ENCODE data around the gene CCHCR1. TPM values are rescaled to one million over a fixed set of nuclear protein-coding genes. Genes with fewer than 3 reads are reported as not detected.
"Not testable (repeated sequence)": the region's sequence is repeated elsewhere in the genome, so short reads cannot be mapped to it uniquely, and the experiment has no call there.

CCHCR1 gene
- total RNA-seq, 3 donors from 2014 or later: 10.9 to 17.1 (median 17.0) TPM

DNA sequence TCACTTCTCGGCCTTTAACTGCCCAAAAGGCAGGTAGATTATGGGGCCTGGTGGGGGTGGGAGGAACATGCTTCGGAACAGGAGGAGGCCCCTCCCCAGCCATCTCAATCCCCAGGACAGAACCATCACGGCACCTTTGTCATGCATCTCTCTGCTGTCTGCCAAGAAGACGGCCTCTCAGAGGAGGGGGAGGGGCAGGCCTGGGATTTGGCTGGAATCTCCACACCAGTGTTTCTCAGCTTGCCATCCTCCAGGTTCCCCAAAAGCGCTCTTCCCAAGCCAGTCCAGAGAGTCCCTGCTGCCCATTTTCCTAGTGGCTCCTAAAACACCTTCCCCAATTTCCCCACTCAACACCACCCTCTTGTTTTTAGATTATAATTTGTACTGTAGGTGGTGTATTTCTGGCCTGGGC lies 15.4 kb upstream of the CCHCR1 start:
- Histone ChIP-seq H3K9me3 (no peaks in the 10 kb centered on the region), H3K4me3 (no peak overlapping the region), H3K27me3 (no peaks in the 10 kb centered on the region), H3K4me1 (no peaks in the 10 kb centered on the region), H3K27ac (no peak overlapping the region), H3K36me3 (no peaks in the 10 kb centered on the region)
- intact Hi-C loops (cut with DNase I; ENCODE audit: low total_unique reads): no loop called here
- TF ChIP-seq POLR2A (IDR thresholded peaks at IDR 0.05) (no peak), CTCF (IDR thresholded peaks at IDR 0.05) (no peak), POLR2AphosphoS5 (IDR thresholded peaks at IDR 0.05) (no peak)
- DNase-seq (ENCODE audit: low spot score in 2 of 2): no peak

- no peak overlapping the region for H3K4me3 ChIP-seq
- no peaks in the 10 kb centered on the region for H3K27me3 ChIP-seq
- intact Hi-C loops (cut with DNase I; ENCODE audit: low total_unique reads): no loop called here
- H3K27ac ChIP-seq: no peak overlapping the region
- no peak for TF ChIP-seq POLR2AphosphoS5 (IDR thresholded peaks at IDR 0.05)
- TF ChIP-seq CTCF (IDR thresholded peaks at IDR 0.05): no peak
- no peak for TF ChIP-seq POLR2A (IDR thresholded peaks at IDR 0.05)
- no peak for DNase-seq (ENCODE audit: low spot score in 2 of 2)
- no peaks in the 10 kb centered on the region for H3K4me1 ChIP-seq
- H3K9me3 ChIP-seq: no peaks in the 10 kb centered on the region
- no peaks in the 10 kb centered on the region for H3K36me3 ChIP-seq
Measured at GRCh38 chr6:31171931-31172905, 14.6 kb upstream of the CCHCR1 start.

- Histone ChIP-seq H3K9me3 (no peaks in the 10 kb centered on the region), H3K27ac (no peak overlapping the region), H3K36me3 (no peaks in the 10 kb centered on the region), H3K4me1 (no peaks in the 10 kb centered on the region), H3K27me3 (no peaks in the 10 kb centered on the region), H3K4me3 (no peak overlapping the region)
- intact Hi-C loops (cut with DNase I; ENCODE audit: low total_unique reads): no loop called here
- no peak for TF ChIP-seq CTCF (IDR thresholded peaks at IDR 0.05)
- no peak for TF ChIP-seq POLR2A (IDR thresholded peaks at IDR 0.05)
- TF ChIP-seq POLR2AphosphoS5 (IDR thresholded peaks at IDR 0.05): no peak
- DNase-seq (ENCODE audit: low spot score in 2 of 2): no peak
Measured at GRCh38 chr6:31170987-31171671, 13.5 kb upstream of the CCHCR1 start.

GRCh38 chr6:31170600-31170881 lies 12.9 kb upstream of the CCHCR1 start, which contains the start of gene POU5F1:
POU5F1 (minus strand) TSS chr6:31170682; CDS start chr6:31170620, 62 bp downstream.
- intact Hi-C loops (cut with DNase I; ENCODE audit: low total_unique reads): no loop called here
- Histone ChIP-seq H3K27ac (no peak within 1 kb of the TSS), H3K4me3 (no peak within 1 kb of the TSS), H3K9me3 (no peaks in the 10 kb centered on the region), H3K27me3 (no peaks in the 10 kb centered on the region), H3K36me3 (no peaks in the 10 kb centered on the region), H3K4me1 (no peaks in the 10 kb centered on the region)
- no peak for DNase-seq (ENCODE audit: low spot score in 2 of 2)
- TF ChIP-seq POLR2A (IDR thresholded peaks at IDR 0.05): no peak
- no peak for TF ChIP-seq POLR2AphosphoS5 (IDR thresholded peaks at IDR 0.05)
- TF ChIP-seq CTCF (IDR thresholded peaks at IDR 0.05): no peak

- H3K36me3 ChIP-seq; H3K9me3 ChIP-seq; H3K4me3 ChIP-seq; H3K4me1 ChIP-seq; H3K27me3 ChIP-seq; DNase-seq (ENCODE audit: low spot score in 2 of 2); H3K27ac ChIP-seq; intact Hi-C loops (cut with DNase I; ENCODE audit: low total_unique reads): not testable (repeated sequence)
Measured at GRCh38 chr6:31169858-31170599, 12.4 kb upstream of the CCHCR1 start.
